IPS-20b (cell line): ENCODE results near the gene ACAT1.
"Not testable (repeated sequence)": the region's sequence is repeated elsewhere in the genome, so short reads cannot be mapped to it uniquely, and the experiment has no call there.

Experiments
- H3K27ac ChIP-seq: one replicate; pipeline ENCODE4 v1.5.1; 2013; ENCODE audit warnings: low read length
- H3K27me3 ChIP-seq: 2 replicates; pipeline ENCODE4 v1.6.1; 2013; ENCODE audit warnings: mild to moderate bottlenecking, low read length, inconsistent platforms; ENCODE audit not compliant: insufficient read depth
- H3K36me3 ChIP-seq: 2 replicates; pipeline ENCODE4 v1.6.1; 2013; ENCODE audit warnings: low read depth, mild to moderate bottlenecking, inconsistent platforms, low read length, moderate library complexity; ENCODE audit not compliant: insufficient read depth
- H3K4me1 ChIP-seq: 2 replicates; pipeline ENCODE4 v1.6.1; 2013; ENCODE audit warnings: mild to moderate bottlenecking, control low read depth, inconsistent platforms, low read length, moderate library complexity; ENCODE audit not compliant: insufficient read depth
- H3K4me3 ChIP-seq: 2 replicates; pipeline ENCODE4 v1.5.1; 2013; ENCODE audit warnings: mild to moderate bottlenecking, low read length, inconsistent platforms
- H3K9ac ChIP-seq: 2 replicates; pipeline ENCODE4 v1.6.1; 2013; ENCODE audit warnings: low read depth, mild to moderate bottlenecking, inconsistent platforms, low read length, moderate library complexity
- H3K9me3 ChIP-seq: 2 replicates; pipeline ENCODE4 v1.6.1; 2013; ENCODE audit warnings: mild to moderate bottlenecking, low read depth, low read length, inconsistent platforms; ENCODE audit not compliant: insufficient read depth

The ACAT1 gene

GRCh38 chr11:108148556-108148955 lies 27.2 kb downstream of the ACAT1 start:
- Histone ChIP-seq H3K36me3 (peaks cover 88% of the 10 kb centered on the region), H3K9ac (no peak overlapping the region), H3K27ac (no peak overlapping the region), H3K27me3 (no peaks in the 10 kb centered on the region), H3K4me1 (no peaks in the 10 kb centered on the region), H3K9me3 (no peaks in the 10 kb centered on the region), H3K4me3 (no peak overlapping the region)

DNA sequence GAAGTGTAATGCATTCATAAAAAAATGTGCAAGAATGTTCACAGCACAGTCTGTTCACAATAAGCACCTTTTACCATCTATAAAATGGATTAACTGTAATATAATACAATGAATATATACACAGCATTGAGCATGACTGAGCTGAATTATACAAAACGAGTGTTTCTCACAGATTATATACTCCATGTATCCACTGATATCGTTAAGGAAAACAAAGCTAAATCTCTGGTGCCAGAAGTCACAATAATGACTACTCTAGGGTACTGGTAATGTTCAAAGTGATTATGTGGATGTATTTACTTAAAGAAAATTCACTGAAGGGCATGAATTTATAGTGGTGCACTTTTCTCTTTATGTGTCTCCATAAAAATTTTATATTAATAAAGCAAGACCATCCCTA lies 33.2 kb downstream of the ACAT1 start:
- H3K27me3 ChIP-seq = no peaks in the 10 kb centered on the region
- H3K9me3 ChIP-seq = no peaks in the 10 kb centered on the region
- H3K4me1 ChIP-seq = no peaks in the 10 kb centered on the region
- peaks cover 91% of the 10 kb centered on the region for H3K36me3 ChIP-seq
- no peak overlapping the region for H3K27ac ChIP-seq
- H3K4me3 ChIP-seq = no peak overlapping the region
- H3K9ac ChIP-seq = no peak overlapping the region

DNA sequence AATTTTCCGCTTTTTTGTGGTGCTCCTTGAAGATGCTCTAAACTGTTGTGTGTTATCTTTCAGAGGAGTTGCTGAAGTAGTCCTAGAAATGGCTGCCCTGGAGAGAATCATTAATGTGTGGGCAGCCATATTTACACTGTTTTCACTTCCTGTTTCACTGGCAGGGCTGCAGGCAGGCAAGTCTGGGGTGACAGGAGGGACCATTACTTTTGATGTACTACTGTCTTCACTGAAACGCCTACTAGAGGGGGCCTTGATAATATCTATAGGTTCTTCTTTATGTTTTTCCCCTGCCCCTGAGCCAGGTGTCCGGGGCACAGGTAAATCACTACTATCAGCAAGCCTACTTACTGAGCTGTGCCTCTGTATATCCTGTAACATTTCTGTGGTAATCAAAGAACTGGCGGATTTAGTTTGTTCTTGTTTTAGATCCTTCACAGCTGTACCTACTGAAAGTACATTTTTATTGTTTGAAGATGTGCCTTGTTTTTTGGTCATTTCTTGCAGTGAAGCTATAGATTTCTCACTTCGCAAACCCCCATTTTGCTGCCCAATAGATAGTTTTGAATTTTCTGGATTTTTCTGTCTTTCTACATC lies 39.7 kb downstream of the ACAT1 start:
- H3K9ac ChIP-seq = no peak overlapping the region
- H3K27ac ChIP-seq = no peak overlapping the region
- H3K4me1 ChIP-seq = no peaks in the 10 kb centered on the region
- H3K27me3 ChIP-seq = no peaks in the 10 kb centered on the region
- no peaks in the 10 kb centered on the region for H3K9me3 ChIP-seq
- peaks cover 90% of the 10 kb centered on the region for H3K36me3 ChIP-seq
- H3K4me3 ChIP-seq = no peak overlapping the region

GRCh38 chr11:108162878-108163277 lies 41.5 kb downstream of the ACAT1 start:
- H3K36me3 ChIP-seq = peaks cover 90% of the 10 kb centered on the region
- not testable (repeated sequence) for H3K4me3 ChIP-seq

DNA sequence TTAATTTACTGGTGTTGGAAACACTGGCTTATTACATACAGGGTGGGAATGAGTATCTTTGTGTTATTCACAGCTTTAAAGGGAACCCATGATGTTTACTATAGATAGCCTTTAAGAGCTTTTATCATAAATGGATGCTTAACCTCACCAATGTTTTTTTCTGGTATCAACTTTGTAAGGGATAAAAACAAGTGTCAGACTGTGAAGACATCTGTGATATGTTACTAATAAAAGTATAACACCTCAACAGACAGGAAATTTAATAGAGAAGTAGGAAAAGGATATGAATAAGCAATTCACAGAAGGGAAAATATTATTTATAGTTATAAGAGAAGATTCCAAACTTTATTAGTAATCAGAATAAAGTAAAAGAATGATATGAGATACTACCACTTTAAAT lies 46.3 kb downstream of the ACAT1 start:
- Histone ChIP-seq H3K27me3 (no peaks in the 10 kb centered on the region), H3K4me3 (no peak overlapping the region), H3K27ac (no peak overlapping the region), H3K4me1 (no peaks in the 10 kb centered on the region), H3K36me3 (peaks cover 85% of the 10 kb centered on the region), H3K9ac (no peak overlapping the region), H3K9me3 (no peaks in the 10 kb centered on the region)

More at GRCh38 chr11:108162878-108163277, 41.5 kb downstream of the ACAT1 start:
- not testable (repeated sequence) for H3K9me3 ChIP-seq, H3K27ac ChIP-seq, H3K27me3 ChIP-seq, H3K9ac ChIP-seq, H3K4me1 ChIP-seq

- Histone ChIP-seq H3K4me3 (no peak overlapping the region), H3K9ac (no peak overlapping the region), H3K4me1 (no peaks in the 10 kb centered on the region), H3K9me3 (no peaks in the 10 kb centered on the region), H3K27ac (no peak overlapping the region), H3K27me3 (no peaks in the 10 kb centered on the region), H3K36me3 (peaks cover 89% of the 10 kb centered on the region)
Measured at GRCh38 chr11:108170184-108170583, 48.8 kb downstream of the ACAT1 start.

DNA sequence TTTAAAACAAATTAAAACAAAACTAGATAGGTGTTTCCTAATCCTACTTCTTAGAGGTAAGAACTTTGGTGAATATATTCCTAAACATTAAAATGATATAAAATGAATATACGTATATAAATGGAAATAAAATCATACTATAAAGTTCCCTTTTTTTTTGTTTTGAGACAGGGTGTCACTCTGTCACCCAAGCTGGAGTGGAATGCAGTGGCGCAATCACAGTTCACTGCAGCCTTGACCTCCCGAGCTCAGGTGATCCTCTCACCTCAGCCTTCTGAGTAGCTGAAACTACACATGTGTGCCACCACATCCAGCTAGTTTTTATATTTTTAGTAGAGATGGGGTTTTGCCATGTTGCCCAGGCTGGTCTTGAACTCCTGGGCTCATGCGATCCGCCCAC lies 56.2 kb downstream of the ACAT1 start:
- Histone ChIP-seq H3K27me3 (no peaks in the 10 kb centered on the region), H3K27ac (no peak overlapping the region), H3K4me1 (no peaks in the 10 kb centered on the region), H3K9me3 (no peaks in the 10 kb centered on the region), H3K36me3 (peaks cover 76% of the 10 kb centered on the region), H3K9ac (no peak overlapping the region), H3K4me3 (no peak overlapping the region)

DNA sequence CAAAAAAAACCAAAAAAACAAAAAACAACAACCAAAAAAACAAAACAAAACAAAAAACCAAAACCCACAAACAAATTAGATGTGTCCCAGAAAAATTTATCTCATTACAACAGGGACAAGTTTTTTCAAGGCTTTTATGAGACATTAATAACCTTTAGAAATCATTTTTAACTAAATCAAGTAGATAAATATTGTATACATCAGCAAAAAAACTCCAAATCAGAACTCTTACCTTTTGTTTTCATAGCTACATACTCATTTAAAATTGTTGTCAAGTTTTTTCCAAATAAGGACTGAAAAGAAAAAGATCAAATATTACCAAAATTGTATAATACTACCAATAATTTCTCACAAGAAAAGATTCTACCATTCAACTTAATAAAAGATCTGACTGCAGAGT lies 72.4 kb downstream of the ACAT1 start:
- no peaks in the 10 kb centered on the region for H3K9me3 ChIP-seq
- no peaks in the 10 kb centered on the region for H3K4me1 ChIP-seq
- no peak overlapping the region for H3K9ac ChIP-seq
- no peaks in the 10 kb centered on the region for H3K27me3 ChIP-seq
- peaks cover 91% of the 10 kb centered on the region for H3K36me3 ChIP-seq
- no peak overlapping the region for H3K27ac ChIP-seq
- no peak overlapping the region for H3K4me3 ChIP-seq

GRCh38 chr11:108196901-108197300 lies 75.5 kb downstream of the ACAT1 start:
- Histone ChIP-seq H3K9ac (no peak overlapping the region), H3K4me1 (peaks cover 9% of the 10 kb centered on the region; the same call in 1 of the 2 replicates), H3K4me3 (no peak overlapping the region), H3K9me3 (no peaks in the 10 kb centered on the region), H3K36me3 (peaks cover 65% of the 10 kb centered on the region), H3K27me3 (no peaks in the 10 kb centered on the region), H3K27ac (no peak overlapping the region)
